Amygdala (tissue), 56 donors: ENCODE results near the gene PUS1.
A peak's percentile ranks its signal among the peaks of the same experiment; 100 is the strongest.

Source experiments
- DNase-seq, 56 donors: peaks; one replicate each; lab custom pipeline; 2025; lab: John Stamatoyannopoulos, UW

PUS1 gene

GRCh38 chr12:131902332-131903241, 26.5 kb upstream of the PUS1 start:
- DNase-seq: no peak

- no peak for DNase-seq
Observed at GRCh38 chr12:131903270-131904255, 25.5 kb upstream of the PUS1 start.

- DNase-seq: no peak
Observed at GRCh38 chr12:131904346-131904745, 24.7 kb upstream of the PUS1 start.

DNA sequence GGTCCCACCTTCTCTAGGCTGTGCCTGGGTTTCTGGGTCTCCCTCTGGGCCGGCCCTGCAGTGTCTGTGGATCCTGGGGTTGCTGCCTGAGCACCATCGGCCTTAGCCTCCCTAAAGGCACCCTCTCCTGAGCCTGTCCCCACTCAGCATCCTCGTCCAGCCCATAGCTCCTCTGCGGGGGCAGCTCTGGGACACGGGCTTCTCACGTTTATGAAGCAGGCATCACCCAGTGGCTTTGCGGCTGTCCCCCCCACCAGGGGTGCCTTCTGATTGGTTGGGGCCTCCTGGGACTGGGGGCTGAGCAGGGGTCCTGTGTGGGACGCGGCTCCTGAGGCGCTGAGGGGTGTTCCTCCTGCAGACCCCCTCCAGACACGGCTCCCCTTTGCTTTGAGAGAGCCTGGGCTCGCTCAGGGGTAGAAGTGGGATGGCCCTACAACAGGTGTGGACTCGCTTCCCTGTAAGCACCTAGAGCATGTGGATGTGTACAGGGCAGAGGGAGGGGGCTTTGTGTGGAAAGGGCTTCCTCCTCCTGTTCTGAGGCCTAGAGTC, 23.9 kb upstream of the PUS1 start:
- no peak for DNase-seq

DNA sequence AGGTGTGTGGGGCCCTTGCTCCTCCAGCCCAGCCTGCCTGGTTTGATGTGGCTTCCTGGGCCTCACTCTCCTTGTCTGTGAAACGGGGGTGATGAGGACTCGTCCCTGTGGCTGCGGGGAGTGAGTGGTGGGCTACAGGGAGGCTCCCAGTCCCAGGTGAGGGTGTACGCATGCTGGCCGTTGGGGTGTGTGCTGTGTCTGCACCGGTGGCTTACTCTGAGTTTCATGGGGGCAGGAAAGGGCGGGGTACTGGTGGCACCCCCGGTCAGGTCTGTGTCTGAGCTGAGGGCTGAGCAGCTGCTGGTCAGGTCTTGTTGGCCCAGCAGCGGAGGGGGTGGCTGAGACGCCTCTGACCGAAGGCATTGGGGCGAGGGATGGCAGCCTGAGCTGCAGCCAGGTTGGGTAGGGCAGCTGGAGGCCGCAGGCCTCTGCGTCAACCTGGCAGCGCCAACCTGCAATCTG, 23.4 kb upstream of the PUS1 start:
- no peak for DNase-seq

GRCh38 chr12:131907379-131908091, 21.5 kb upstream of the PUS1 start:
- no peak for DNase-seq

- DNase-seq: no peak
Observed at GRCh38 chr12:131908092-131909080, 20.7 kb upstream of the PUS1 start.

- no peak for DNase-seq
Observed at GRCh38 chr12:131909081-131909751, 19.9 kb upstream of the PUS1 start.

- no peak for DNase-seq
Observed at GRCh38 chr12:131909752-131910219, 19.3 kb upstream of the PUS1 start.

- DNase-seq: no peak
Observed at GRCh38 chr12:131910302-131911027, 18.6 kb upstream of the PUS1 start.

GRCh38 chr12:131911028-131911650, 17.9 kb upstream of the PUS1 start:
- DNase-seq: no peak

DNA sequence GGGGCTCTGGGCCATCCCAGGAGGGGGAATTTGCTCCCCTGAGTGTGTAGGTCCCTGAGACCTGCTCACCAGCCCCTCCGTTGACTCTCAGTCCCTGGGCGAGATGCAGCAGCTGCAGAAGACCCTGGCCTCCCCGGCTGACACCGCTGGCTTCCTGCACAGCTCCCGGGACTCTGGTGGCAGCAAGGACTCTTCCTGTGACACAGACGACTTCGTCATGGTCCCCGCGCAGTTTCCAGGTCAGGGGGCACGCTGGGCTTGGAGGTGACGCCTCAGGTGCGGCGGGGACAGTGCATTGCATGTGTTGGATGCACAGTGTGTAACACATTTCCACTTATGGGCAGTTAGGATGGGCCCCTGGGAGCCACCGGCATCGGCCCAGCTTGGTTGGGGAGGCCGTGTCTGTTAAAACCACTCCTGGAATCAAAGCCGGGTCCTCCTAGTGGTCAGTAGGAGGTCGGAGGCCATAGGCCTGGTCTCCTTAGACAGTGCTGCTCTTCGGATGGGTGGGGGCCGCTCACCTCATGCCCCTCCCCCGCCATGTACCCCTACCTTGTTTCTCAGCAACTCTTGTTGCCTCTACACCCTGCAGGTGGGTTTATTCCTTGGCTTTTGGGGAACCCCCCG, 17.1 kb upstream of the PUS1 start:
- no peak for DNase-seq

DNA sequence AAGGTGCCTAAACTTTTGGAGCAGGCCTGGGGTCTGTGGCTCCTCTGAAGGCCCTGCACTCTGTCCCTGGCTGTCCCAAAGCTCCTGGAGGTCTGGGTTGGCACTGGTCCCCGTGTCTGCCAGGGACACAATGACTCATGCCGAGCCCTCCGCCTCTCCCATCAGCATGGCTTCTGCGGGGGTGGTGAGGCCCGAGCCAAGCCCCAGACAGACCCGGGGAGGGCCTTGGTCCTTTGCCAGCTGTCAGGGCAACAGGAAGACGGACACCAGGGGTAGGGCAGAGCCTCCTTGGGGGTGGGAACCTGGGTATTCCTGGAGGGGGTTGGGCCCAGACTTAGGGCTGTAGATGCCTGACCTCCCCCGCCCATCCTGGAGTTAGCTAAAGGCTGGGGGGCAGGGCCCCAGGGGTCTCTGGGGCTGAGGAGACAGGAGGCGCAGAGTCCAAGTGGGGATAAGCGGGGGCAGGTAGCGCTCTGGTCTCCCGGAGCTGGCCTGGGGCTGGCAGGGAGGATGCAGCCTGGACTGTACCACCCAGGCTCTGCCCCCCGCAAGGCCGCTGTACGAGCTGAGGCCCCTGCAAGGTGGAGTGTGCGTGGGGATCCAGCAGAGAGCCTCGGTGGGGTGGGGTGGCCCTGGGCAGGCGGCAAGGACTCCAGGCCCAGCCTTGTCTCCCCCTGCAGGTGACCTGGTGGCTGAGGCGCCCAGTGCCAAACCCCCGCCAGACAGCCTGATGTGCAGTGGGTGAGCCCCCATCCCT, 16.4 kb upstream of the PUS1 start:
- DNase-seq: peak in 26 of 56 donors; percentile 10 to 72 (median 38)

DNA sequence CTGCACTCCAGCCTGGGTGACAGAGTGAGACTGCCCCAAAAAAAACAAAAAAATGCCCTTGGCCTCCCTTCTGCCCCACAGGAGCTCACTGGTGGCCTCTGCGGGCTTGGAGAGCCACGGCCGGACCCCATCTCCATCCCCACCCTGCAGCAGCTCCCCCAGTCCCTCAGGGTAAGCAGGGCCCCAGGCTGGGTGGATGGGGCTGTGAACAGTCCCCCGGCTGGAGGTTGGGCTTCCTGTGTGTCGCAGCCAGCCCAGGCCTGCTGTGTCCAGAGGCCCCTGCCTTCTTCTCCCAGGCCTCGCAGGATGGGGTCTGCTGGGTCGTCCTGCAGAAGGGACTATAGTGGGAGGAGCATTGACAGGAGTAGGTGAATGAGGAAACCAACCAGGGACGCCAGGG, 15.4 kb upstream of the PUS1 start:
- DNase-seq: no peak

GRCh38 chr12:131914179-131914702, 14.8 kb upstream of the PUS1 start:
- no peak for DNase-seq
